ENCODE measurements around the gene CAMSAP2. TPM values are rescaled to one million over a fixed set of nuclear protein-coding genes. Genes with fewer than 3 reads are reported as not detected.

CAMSAP2 gene
- total RNA-seq, 1 donor from 2014 or later = 39.5 TPM

GRCh38 chr1:200894712-200895442 is 156.2 kb downstream of the CAMSAP2 start, which contains the start of gene INAVA:
Gene INAVA, plus strand, starts transcription at chr1:200894900. Its CDS starts 3,501 bp downstream, at chr1:200898401.
- Mint-ChIP-seq H3K27ac (ENCODE audit: unreplicated experiment) (peak within 1 kb of the TSS; percentile 18), H3K27me3 (ENCODE audit: unreplicated experiment) (peaks cover 13% of the 10 kb centered on the region), H3K9me3 (ENCODE audit: unreplicated experiment) (no peaks in the 10 kb centered on the region), H3K4me3 (ENCODE audit: unreplicated experiment) (peak within 1 kb of the TSS; percentile 78), H3K4me1 (ENCODE audit: unreplicated experiment) (peaks cover 53% of the 10 kb centered on the region), H3K36me3 (ENCODE audit: low read depth, unreplicated experiment) (peaks cover 11% of the 10 kb centered on the region)
- TF ChIP-seq CTCF (IDR thresholded peaks at IDR 0.05; ENCODE audit: unreplicated experiment) = no peak
- no peak for DNase-seq (ENCODE audit: low spot score)

GRCh38 chr1:200895443-200895789 is 156.7 kb downstream of the CAMSAP2 start:
- Mint-ChIP-seq H3K9me3 (ENCODE audit: unreplicated experiment) (no peaks in the 10 kb centered on the region), H3K36me3 (ENCODE audit: low read depth, unreplicated experiment) (peaks cover 12% of the 10 kb centered on the region), H3K27ac (ENCODE audit: unreplicated experiment) (peak overlapping the region; percentile 18), H3K4me1 (ENCODE audit: unreplicated experiment) (peaks cover 53% of the 10 kb centered on the region), H3K27me3 (ENCODE audit: unreplicated experiment) (peaks cover 14% of the 10 kb centered on the region), H3K4me3 (ENCODE audit: unreplicated experiment) (no peak overlapping the region)
- no peak for DNase-seq (ENCODE audit: low spot score)
- TF ChIP-seq CTCF (IDR thresholded peaks at IDR 0.05; ENCODE audit: unreplicated experiment) = no peak

- Mint-ChIP-seq H3K4me1 (ENCODE audit: unreplicated experiment) (peaks cover 49% of the 10 kb centered on the region), H3K36me3 (ENCODE audit: low read depth, unreplicated experiment) (peaks cover 12% of the 10 kb centered on the region), H3K27ac (ENCODE audit: unreplicated experiment) (peak overlapping the region; percentile 18), H3K27me3 (ENCODE audit: unreplicated experiment) (peaks cover 14% of the 10 kb centered on the region), H3K4me3 (ENCODE audit: unreplicated experiment) (no peak overlapping the region), H3K9me3 (ENCODE audit: unreplicated experiment) (no peaks in the 10 kb centered on the region)
- no peak for TF ChIP-seq CTCF (IDR thresholded peaks at IDR 0.05; ENCODE audit: unreplicated experiment)
- DNase-seq (ENCODE audit: low spot score) = no peak
These were observed 157.3 kb downstream of the CAMSAP2 start for GRCh38 chr1:200895801-200896530.

- no peak overlapping the region for H3K27ac Mint-ChIP-seq (ENCODE audit: unreplicated experiment)
- peaks cover 12% of the 10 kb centered on the region for H3K27me3 Mint-ChIP-seq (ENCODE audit: unreplicated experiment)
These were observed 158.0 kb downstream of the CAMSAP2 start for GRCh38 chr1:200896531-200897196.

More at GRCh38 chr1:200896531-200897196, 158.0 kb downstream of the CAMSAP2 start:
- peaks cover 18% of the 10 kb centered on the region for H3K36me3 Mint-ChIP-seq (ENCODE audit: low read depth, unreplicated experiment)
- no peak for DNase-seq (ENCODE audit: low spot score)
- H3K4me3 Mint-ChIP-seq (ENCODE audit: unreplicated experiment) = no peak overlapping the region
- no peak for TF ChIP-seq CTCF (IDR thresholded peaks at IDR 0.05; ENCODE audit: unreplicated experiment)
- H3K9me3 Mint-ChIP-seq (ENCODE audit: unreplicated experiment) = no peaks in the 10 kb centered on the region
- peaks cover 49% of the 10 kb centered on the region for H3K4me1 Mint-ChIP-seq (ENCODE audit: unreplicated experiment)

Data from endothelial cell (in vitro differentiated cells).